HG02973 (cell line): ENCODE measurements around the gene MMP11.
"Not testable (repeated sequence)": the region's sequence is repeated elsewhere in the genome, so short reads cannot be mapped to it uniquely, and the experiment has no call there.

ENCODE experiments used
- ATAC-seq: cut with Tn5 transposase; IDR thresholded peaks from one replicate; pipeline ENCODE4 v1.9.1; 2021; ENCODE audit warnings: moderate library complexity; ENCODE audit not compliant: unreplicated experiment

MMP11 gene

DNA sequence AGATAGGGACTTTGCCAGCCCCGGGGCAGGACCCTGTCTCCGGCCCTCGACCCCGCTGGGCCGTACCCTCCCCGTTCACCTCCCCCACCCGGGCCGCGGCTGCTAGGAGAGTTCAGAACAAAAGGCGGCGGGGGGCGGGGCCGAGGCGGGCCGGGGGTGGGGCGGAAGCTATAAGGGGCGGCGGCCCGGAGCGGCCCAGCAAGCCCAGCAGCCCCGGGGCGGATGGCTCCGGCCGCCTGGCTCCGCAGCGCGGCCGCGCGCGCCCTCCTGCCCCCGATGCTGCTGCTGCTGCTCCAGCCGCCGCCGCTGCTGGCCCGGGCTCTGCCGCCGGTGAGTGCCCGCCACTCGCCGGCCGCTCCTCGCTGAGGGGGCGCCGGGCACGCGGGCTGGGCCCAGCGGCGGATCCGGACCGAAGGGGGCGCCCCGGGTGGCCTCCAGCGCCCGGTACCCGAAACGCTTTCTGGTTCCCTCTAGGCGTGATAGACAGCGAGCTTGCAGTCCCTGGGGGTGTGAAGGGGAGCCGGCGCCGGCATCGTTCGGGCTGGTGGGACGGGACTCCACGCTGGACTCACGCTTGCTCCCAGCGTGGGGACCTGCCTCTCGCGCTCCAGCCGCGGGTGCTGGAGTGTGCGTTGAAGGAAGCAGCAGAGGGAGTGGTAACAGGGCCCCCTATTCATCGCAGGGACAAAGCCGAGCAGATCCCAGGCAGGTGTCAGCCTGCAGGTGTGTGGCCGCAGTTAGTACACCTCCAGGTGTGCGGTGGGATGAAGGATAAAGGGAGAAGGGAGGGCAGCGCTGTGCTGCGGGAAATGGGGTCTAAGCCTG lies at the start of gene MMP11:
MMP11 (plus strand) TSS at position 201 of the 825 bp plus-strand sequence; CDS start at position 223, 22 bp downstream.
- ATAC-seq: no peak

- not testable (repeated sequence) for ATAC-seq
Observed at GRCh38 chr22:23728108-23728507, 44.5 kb upstream of the MMP11 start.

DNA sequence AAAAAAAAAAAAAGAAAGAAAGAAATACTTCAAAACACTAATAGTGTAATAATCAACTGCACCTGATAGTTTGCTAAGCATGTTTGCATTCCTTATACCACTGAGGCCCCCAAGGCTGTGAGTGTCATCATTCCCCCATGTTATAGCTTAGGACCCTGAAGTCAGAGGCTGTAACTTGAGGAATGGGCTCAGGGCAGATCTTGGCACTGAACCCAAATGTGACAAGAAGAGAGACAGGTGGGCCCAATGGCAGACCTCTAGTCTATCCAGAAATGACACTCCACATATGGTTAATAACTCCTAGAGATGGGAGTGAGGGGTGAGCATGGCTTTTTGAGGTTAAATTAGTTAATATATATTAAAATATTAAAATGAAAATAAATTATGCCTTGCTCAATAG lies 35.0 kb upstream of the MMP11 start:
- no peak for ATAC-seq

GRCh38 chr22:23742505-23743264 lies 30.0 kb upstream of the MMP11 start:
- no peak for ATAC-seq

DNA sequence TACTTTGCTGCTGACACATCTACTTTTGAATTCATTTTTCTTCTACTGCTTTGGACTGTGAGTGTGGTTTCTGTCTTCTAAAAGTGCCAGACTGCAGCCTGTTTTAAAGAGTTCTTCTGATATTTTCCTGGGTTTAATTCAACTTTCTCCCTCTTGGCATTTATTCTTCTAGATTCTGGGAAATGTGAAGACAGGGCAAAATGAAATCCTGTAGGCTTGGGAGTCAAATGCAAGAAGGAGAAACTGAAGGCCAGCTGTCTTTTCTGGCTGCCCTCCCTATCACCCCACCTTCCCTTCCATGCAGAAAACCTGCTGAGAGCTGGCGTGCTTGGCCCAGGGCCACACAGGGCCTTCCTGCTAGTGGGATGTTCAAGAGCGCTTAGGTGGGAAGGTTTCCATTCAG lies 29.3 kb upstream of the MMP11 start:
- ATAC-seq: no peak

DNA sequence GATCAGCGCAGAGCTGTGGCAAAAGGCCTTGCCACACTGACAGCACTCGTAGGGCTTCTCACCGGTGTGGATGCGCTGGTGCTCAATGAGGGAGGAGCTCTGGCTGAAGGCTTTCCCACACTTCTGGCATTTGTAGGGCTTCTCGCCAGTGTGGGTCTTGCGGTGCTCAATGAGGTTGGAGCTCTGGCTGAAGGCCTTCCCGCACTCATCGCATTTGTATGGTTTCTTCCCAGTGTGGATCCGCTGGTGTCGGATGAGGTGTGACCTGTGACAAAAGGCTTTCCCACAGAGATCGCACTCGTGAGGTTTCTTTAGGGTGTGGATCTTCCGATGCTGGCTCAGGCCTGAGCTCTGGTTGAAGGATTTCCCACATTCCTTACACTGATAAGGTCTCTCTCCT lies 28.6 kb upstream of the MMP11 start:
- no peak for ATAC-seq

GRCh38 chr22:23744485-23744884 lies 28.2 kb upstream of the MMP11 start:
- ATAC-seq: no peak

- no peak for ATAC-seq
Observed at GRCh38 chr22:23745791-23746190, 26.9 kb upstream of the MMP11 start.

DNA sequence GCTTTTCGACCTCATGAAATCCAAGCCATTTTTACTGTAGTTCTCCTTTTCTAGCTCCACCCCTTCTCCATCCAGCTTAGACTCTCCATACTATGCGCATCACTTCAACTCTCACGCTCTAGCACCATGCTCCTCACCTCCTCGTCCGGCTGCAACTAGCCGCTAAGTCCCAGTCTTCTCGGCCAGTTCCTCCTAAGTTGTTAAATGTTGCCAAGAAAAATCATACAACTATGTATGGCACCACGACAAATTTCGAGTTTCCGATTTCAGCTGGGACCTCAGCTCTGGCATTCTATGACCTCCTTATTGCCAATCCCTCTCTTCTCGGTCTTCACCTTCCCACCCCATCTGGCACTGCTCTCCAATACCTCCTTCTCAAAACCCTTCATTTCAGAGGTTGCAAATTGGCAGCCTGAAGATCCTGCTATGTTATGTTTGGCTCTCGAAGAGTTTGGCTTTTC lies 22.8 kb upstream of the MMP11 start:
- no peak for ATAC-seq

DNA sequence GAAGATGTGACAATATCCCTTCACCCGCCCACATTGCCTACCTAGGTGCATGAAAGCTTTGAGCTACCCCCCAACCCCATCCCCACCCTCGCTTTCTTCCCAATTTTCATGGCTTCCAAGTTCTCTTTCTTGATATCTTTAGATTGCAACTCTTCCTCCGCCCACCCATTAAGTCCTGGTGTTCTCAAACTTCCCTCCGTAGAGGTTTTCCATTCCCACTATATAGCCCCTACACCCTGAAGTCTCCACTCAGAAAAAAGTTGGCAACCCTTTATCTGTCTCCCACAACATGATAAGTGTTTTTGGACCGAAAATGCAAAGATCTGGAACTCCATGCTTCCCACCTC lies 22.3 kb upstream of the MMP11 start:
- ATAC-seq: no peak

DNA sequence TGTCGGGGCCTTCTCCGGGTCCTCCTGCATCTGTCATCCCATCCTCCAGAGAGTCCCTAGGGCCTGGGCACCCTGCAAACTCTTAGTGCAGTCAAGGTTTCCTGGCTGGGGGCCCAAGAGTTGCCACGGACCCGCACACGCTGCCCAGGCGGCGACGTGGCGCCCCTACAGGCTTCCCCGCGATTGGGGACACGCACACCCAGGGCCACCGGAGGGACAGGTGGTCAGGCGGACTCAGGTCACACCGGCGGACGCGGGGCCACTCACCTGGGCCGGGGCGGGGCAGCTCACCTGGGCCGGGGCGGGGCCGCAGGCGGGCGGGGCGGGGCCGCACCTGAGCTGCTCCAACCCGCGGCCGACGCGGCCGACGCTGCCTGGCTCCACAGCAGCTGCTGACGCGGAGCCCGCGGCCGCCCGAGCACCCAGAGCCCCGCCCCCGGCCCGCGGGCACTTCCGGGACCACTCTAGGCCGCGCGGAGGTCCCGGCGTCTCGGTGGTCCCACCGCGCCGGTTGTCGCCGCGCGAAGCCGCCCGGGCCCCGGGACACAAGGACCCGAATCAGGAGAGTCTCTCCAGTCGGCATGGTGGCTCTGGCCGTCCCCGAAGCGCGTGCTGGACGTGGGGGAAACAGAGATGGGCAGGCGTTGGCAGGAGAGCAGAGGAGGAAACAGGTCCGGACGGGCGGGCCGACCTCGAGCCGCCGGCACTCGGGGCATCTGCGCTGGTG lies 21.8 kb upstream of the MMP11 start, which contains the start of gene ZNF70:
ZNF70 (minus strand) TSS at position 399 of the 727 bp plus-strand sequence. CDS start 5,972 bp downstream, outside the sequence.
- ATAC-seq: peak; percentile 74

DNA sequence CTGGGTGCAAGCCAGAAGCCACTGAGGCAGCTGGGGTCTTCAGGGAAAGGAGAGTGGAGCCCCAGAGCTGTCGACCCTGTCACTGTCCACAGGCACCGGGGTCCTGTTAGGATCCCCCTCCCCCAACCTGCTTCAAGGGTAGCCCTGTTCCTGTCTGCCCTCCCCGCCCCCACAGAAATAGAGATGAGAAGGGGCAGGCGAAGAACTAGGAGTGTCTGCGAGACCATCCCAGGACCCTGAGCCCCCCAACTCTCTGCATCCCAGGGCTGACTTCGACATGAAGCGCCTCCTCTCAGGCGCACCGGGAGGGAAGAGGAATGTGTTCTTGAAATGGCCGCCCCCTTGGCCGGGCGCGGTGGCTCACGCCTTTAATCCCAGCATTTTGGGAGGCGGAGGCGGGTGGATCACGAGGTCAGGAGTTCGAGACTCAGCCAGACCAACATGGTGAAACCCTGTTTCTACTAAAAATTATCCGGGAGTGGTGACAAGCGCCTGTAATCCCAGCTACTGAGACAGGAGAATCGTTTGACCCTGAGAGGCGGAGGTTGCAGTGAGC lies 21.1 kb upstream of the MMP11 start:
- ATAC-seq: no peak

GRCh38 chr22:23752090-23752691 lies 20.5 kb upstream of the MMP11 start:
- ATAC-seq: no peak

GRCh38 chr22:23752750-23753149 lies 19.9 kb upstream of the MMP11 start:
- no peak for ATAC-seq

GRCh38 chr22:23753385-23753784 lies 19.3 kb upstream of the MMP11 start:
- no peak for ATAC-seq

- ATAC-seq: no peak
Observed at GRCh38 chr22:23754220-23754919, 18.3 kb upstream of the MMP11 start, which contains the start of gene VPREB3. TSS of gene VPREB3 (minus strand) at chr22:23754425. CDS start at chr22:23754363, 62 bp downstream.

DNA sequence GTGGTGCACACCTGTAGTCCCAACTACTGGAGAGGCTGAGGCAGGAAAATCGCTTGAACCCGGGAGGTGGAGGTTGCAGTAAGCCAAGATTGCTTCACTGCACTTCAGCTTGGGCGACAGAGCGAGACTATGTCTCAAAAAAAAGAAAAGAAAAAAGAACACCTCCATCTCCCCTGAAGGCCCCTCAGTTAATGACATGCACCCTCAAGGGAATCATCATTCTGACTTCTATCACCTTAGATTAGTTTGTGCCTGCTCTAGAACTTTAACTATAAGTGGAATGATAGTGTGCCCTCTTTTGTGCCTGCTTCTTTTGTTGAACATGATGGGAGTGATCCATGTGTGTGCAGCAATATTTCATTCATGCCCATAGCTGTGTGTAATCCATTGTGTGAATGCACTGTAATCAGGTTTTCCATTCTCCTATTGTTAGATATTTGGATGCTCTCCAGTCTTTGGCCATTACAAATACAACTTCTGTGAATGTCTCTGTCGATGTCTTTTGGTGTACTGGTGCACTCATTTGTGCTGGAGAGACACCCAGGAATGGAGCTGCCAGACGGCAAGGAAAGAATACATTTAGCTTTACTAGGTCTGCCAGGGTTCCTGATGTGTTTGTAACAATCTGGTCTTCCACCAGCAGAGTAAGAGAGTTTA lies 17.5 kb upstream of the MMP11 start:
- ATAC-seq: no peak

DNA sequence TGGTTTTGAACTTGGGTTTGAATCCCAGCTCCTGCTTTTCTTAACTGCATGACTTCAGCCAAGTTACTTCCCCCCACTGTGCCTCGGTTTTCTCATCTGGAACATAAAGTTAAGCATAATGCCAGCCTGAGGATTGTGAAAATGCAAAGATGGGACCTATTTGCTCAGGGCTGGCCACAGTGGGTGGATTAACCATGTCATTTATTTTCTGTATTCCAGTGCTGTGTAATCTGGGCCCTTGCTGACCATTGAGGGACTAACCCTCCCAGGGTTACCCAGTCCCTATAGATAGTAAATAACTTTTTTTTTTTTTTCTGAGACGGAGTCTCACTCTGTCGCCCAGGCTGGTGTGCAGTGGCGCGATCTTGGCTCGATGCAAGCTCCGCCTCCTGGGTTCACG lies 16.9 kb upstream of the MMP11 start:
- ATAC-seq: no peak

- no peak for ATAC-seq
Observed at GRCh38 chr22:23756891-23757290, 15.8 kb upstream of the MMP11 start.
